ENCODE results near the gene TEX52. TPM values are rescaled to one million over a fixed set of nuclear protein-coding genes. Genes with fewer than 3 reads are reported as not detected.

The TEX52 gene
- total and polyA plus RNA-seq, 2 of the 13 experiments (the other 11 are each of a cell fraction or from before 2014, with no cell fraction given), result 0.05 TPM; not detected in 1

- TF ChIP-seq, protein P1, sequence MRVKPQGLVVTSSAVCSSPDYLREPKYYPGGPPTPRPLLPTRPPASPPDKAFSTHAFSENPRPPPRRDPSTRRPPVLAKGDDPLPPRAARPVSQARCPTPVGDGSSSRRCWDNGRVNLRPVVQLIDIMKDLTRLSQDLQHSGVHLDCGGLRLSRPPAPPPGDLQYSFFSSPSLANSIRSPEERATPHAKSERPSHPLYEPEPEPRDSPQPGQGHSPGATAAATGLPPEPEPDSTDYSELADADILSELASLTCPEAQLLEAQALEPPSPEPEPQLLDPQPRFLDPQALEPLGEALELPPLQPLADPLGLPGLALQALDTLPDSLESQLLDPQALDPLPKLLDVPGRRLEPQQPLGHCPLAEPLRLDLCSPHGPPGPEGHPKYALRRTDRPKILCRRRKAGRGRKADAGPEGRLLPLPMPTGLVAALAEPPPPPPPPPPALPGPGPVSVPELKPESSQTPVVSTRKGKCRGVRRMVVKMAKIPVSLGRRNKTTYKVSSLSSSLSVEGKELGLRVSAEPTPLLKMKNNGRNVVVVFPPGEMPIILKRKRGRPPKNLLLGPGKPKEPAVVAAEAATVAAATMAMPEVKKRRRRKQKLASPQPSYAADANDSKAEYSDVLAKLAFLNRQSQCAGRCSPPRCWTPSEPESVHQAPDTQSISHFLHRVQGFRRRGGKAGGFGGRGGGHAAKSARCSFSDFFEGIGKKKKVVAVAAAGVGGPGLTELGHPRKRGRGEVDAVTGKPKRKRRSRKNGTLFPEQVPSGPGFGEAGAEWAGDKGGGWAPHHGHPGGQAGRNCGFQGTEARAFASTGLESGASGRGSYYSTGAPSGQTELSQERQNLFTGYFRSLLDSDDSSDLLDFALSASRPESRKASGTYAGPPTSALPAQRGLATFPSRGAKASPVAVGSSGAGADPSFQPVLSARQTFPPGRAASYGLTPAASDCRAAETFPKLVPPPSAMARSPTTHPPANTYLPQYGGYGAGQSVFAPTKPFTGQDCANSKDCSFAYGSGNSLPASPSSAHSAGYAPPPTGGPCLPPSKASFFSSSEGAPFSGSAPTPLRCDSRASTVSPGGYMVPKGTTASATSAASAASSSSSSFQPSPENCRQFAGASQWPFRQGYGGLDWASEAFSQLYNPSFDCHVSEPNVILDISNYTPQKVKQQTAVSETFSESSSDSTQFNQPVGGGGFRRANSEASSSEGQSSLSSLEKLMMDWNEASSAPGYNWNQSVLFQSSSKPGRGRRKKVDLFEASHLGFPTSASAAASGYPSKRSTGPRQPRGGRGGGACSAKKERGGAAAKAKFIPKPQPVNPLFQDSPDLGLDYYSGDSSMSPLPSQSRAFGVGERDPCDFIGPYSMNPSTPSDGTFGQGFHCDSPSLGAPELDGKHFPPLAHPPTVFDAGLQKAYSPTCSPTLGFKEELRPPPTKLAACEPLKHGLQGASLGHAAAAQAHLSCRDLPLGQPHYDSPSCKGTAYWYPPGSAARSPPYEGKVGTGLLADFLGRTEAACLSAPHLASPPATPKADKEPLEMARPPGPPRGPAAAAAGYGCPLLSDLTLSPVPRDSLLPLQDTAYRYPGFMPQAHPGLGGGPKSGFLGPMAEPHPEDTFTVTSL (CRISPR knock-in tag; IDR thresholded peaks at IDR 0.05; ENCODE audit: borderline replicate concordance), result peak; percentile 11; the same call in 1 of the 2 replicates
- no peak; the same call in 1 of the 2 replicates for TF ChIP-seq ZNF605 (CRISPR knock-in tag; IDR thresholded peaks at IDR 0.05)
- TF ChIP-seq TAF1 (CRISPR knock-in tag; IDR thresholded peaks at IDR 0.05), result no peak
- 0 out of 2 replicates have a peak, but pooled peaks have one; percentile 51 for TF ChIP-seq SIN3A (IDR thresholded peaks at IDR 0.05; ENCODE audit: borderline replicate concordance, low read depth, low read length)
- TF ChIP-seq ZBTB21 (CRISPR knock-in tag; IDR thresholded peaks at IDR 0.05), result no peak
- TF ChIP-seq, protein P2, sequence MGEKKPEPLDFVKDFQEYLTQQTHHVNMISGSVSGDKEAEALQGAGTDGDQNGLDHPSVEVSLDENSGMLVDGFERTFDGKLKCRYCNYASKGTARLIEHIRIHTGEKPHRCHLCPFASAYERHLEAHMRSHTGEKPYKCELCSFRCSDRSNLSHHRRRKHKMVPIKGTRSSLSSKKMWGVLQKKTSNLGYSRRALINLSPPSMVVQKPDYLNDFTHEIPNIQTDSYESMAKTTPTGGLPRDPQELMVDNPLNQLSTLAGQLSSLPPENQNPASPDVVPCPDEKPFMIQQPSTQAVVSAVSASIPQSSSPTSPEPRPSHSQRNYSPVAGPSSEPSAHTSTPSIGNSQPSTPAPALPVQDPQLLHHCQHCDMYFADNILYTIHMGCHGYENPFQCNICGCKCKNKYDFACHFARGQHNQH (CRISPR knock-in tag; IDR thresholded peaks at IDR 0.05), result no peak
- TF ChIP-seq, protein P3, sequence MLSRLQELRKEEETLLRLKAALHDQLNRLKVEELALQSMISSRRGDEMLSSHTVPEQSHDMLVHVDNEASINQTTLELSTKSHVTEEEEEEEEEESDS (CRISPR knock-in tag; IDR thresholded peaks at IDR 0.05; ENCODE audit: borderline replicate concordance), result no peak
- no peak for TF ChIP-seq ZBTB20 (CRISPR knock-in tag; IDR thresholded peaks at IDR 0.05; ENCODE audit: borderline replicate concordance, low read depth)
- TF ChIP-seq STAG1 (CRISPR knock-in tag; IDR thresholded peaks at IDR 0.05), result peak; percentile 54
- TF ChIP-seq DNMT1 (CRISPR knock-in tag; IDR thresholded peaks at IDR 0.05), result no peak
- no peak for TF ChIP-seq SNAPC2 (CRISPR knock-in tag; IDR thresholded peaks at IDR 0.05)
- peak; percentile 90 for TF ChIP-seq ZNF121 (CRISPR knock-in tag; IDR thresholded peaks at IDR 0.05)
- TF ChIP-seq ZBTB33 (CRISPR knock-in tag; IDR thresholded peaks at IDR 0.05), result no peak
- TF ChIP-seq, protein P4, sequence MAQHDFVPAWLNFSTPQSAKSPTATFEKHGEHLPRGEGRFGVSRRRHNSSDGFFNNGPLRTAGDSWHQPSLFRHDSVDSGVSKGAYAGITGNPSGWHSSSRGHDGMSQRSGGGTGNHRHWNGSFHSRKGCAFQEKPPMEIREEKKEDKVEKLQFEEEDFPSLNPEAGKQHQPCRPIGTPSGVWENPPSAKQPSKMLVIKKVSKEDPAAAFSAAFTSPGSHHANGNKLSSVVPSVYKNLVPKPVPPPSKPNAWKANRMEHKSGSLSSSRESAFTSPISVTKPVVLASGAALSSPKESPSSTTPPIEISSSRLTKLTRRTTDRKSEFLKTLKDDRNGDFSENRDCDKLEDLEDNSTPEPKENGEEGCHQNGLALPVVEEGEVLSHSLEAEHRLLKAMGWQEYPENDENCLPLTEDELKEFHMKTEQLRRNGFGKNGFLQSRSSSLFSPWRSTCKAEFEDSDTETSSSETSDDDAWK (CRISPR knock-in tag; IDR thresholded peaks at IDR 0.05), result no peak
- peak; percentile 46; the same call in 1 of the 2 replicates for TF ChIP-seq SRF (IDR thresholded peaks at IDR 0.05; ENCODE audit: low read depth, low read length)
These were observed 43.3 kb downstream of the TEX52 start (continued) for GRCh38 chr12:2813214-2814185.

All from HepG2 (cell line).